Measurements from ENCODE around the gene TAMM41. TPM values are rescaled to one million over a fixed set of nuclear protein-coding genes. Genes with fewer than 3 reads are reported as not detected.

Gene TAMM41
- total and polyA plus RNA-seq, 4 donors, result 3.0 to 8.7 (median 5.0) TPM

GRCh38 chr3:11757929-11758328, 88.8 kb downstream of the TAMM41 start:
- no peak overlapping the region for H3K27ac ChIP-seq (ENCODE audit: low read depth in 1 of 2, low read length in 2 of 2)

GRCh38 chr3:11757441-11757875, 89.2 kb downstream of the TAMM41 start:
- Histone ChIP-seq H3K36me3 (ENCODE audit: control insufficient read depth in 4 of 4, insufficient read depth in 3 of 4, low read depth in 1 of 4, low read length in 3 of 4) (no peaks in the 10 kb centered on the region), H3K4me3 (ENCODE audit: low read depth in 1 of 3, low read length in 3 of 3) (no peak overlapping the region), H3K27ac (ENCODE audit: low read depth in 1 of 2, low read length in 2 of 2) (no peak overlapping the region), H3K9ac (ENCODE audit: low read depth in 1 of 2, low read length in 2 of 2) (no peak overlapping the region), H3K9me3 (ENCODE audit: control insufficient read depth in 4 of 4, low read length in 3 of 4) (no peaks in the 10 kb centered on the region), H3K4me1 (ENCODE audit: control insufficient read depth in 4 of 4, insufficient read depth in 4 of 4, low read length in 3 of 4) (no peaks in the 10 kb centered on the region), H3K27me3 (ENCODE audit: control insufficient read depth in 4 of 4, insufficient read depth in 4 of 4, low read length in 3 of 4) (no peaks in the 10 kb centered on the region)
- WGBS, result 68% methylated on average over 9 of the region's 9 CpGs
- no peak for DNase-seq (ENCODE audit: low spot score)
- no peak for TF ChIP-seq RAD21 (IDR thresholded peaks at IDR 0.05)
- TF ChIP-seq YY1 (IDR thresholded peaks at IDR 0.05), result no peak
- TF ChIP-seq FOXA2 (IDR thresholded peaks at IDR 0.05), result no peak
- no peak for TF ChIP-seq NR2F2 (IDR thresholded peaks at IDR 0.05)
- no peak for TF ChIP-seq REST (IDR thresholded peaks at IDR 0.05)
- no peak for TF ChIP-seq SP1 (IDR thresholded peaks at IDR 0.05)
- TF ChIP-seq TAF1 (conservative IDR thresholded peaks at IDR 0.05), result no peak
- no peak for TF ChIP-seq GABPA (IDR thresholded peaks at IDR 0.05 in 1 of 2, conservative IDR thresholded peaks at IDR 0.05 in 1 of 2)
- no peak for TF ChIP-seq FOXA1 (IDR thresholded peaks at IDR 0.05)
- no peak for TF ChIP-seq EGR1 (IDR thresholded peaks at IDR 0.05; ENCODE audit: low read depth in 2 of 2)

More at GRCh38 chr3:11757929-11758328, 88.8 kb downstream of the TAMM41 start:
- no peaks in the 10 kb centered on the region for H3K9me3 ChIP-seq (ENCODE audit: control insufficient read depth in 4 of 4, low read length in 3 of 4)
- no peak for DNase-seq (ENCODE audit: low spot score)
- no peak overlapping the region for H3K4me3 ChIP-seq (ENCODE audit: low read depth in 1 of 3, low read length in 3 of 3)
- WGBS, result 87% methylated on average over 6 of the region's 6 CpGs
- no peaks in the 10 kb centered on the region for H3K4me1 ChIP-seq (ENCODE audit: control insufficient read depth in 4 of 4, insufficient read depth in 4 of 4, low read length in 3 of 4)
- H3K27me3 ChIP-seq (ENCODE audit: control insufficient read depth in 4 of 4, insufficient read depth in 4 of 4, low read length in 3 of 4), result no peaks in the 10 kb centered on the region
- no peaks in the 10 kb centered on the region for H3K36me3 ChIP-seq (ENCODE audit: control insufficient read depth in 4 of 4, insufficient read depth in 3 of 4, low read depth in 1 of 4, low read length in 3 of 4)
- H3K9ac ChIP-seq (ENCODE audit: low read depth in 1 of 2, low read length in 2 of 2), result no peak overlapping the region
- TF ChIP-seq ATF3 (IDR thresholded peaks at IDR 0.05), result no peak
- TF ChIP-seq FOXA1 (IDR thresholded peaks at IDR 0.05), result no peak
- TF ChIP-seq SP1 (IDR thresholded peaks at IDR 0.05), result no peak
- TF ChIP-seq HNF4A (conservative IDR thresholded peaks at IDR 0.05), result no peak
- TF ChIP-seq MAX (IDR thresholded peaks at IDR 0.05), result no peak
- no peak for TF ChIP-seq CTCF (IDR thresholded peaks at IDR 0.05; ENCODE audit: low read depth, low read length, missing input control)
- no peak for TF ChIP-seq TAF1 (conservative IDR thresholded peaks at IDR 0.05)
- no peak for TF ChIP-seq HNF4G (IDR thresholded peaks at IDR 0.05)
- no peak for TF ChIP-seq YY1 (IDR thresholded peaks at IDR 0.05)
- TF ChIP-seq ZBTB33 (IDR thresholded peaks at IDR 0.05), result no peak
- no peak for TF ChIP-seq RAD21 (IDR thresholded peaks at IDR 0.05)
- TF ChIP-seq JUND (IDR thresholded peaks at IDR 0.05), result no peak
- no peak for TF ChIP-seq NR2F2 (IDR thresholded peaks at IDR 0.05)
- TF ChIP-seq RXRA (IDR thresholded peaks at IDR 0.05), result no peak
- TF ChIP-seq FOXA2 (IDR thresholded peaks at IDR 0.05), result no peak
